Motor neuron (in vitro differentiated cells): Measurements from ENCODE around the gene ATP13A1. TPM values are rescaled to one million over a fixed set of nuclear protein-coding genes. Genes with fewer than 3 reads are reported as not detected.
"Not testable (repeated sequence)": the region's sequence is repeated elsewhere in the genome, so short reads cannot be mapped to it uniquely, and the experiment has no call there.

Source experiments
- ATAC-seq, 8 experiments: fragments of 200-7000 bp; cut with Tn5 transposase; replicated peaks in 6 of 8; 2 replicates each; pipeline ENCODE4 v1.8.0; 2021; ENCODE audit warnings: mild to moderate bottlenecking in 8 of 8, moderate library complexity in 8 of 8
- H3K27ac ChIP-seq, 2 donors: fragments of 250-450 bp; sonication (Bioruptor Pico); 2 replicates each; pipeline ENCODE4 v1.9.0; 2021; ENCODE audit warnings: antibody characterized with exemption in 2 of 2, mild to moderate bottlenecking in 2 of 2, moderate library complexity in 1 of 2
- H3K4me1 ChIP-seq, 2 donors: fragments of 250-450 bp; sonication (Bioruptor Pico); replicated peaks in 1 of 2; 2 replicates each; pipeline ENCODE4 v1.6.1; 2021; ENCODE audit warnings: antibody characterized with exemption in 2 of 2, mild to moderate bottlenecking in 2 of 2, moderate library complexity in 1 of 2
- H3K4me3 ChIP-seq, 5 donors: fragments of 250-450 bp; sonication (Bioruptor Pico); 2 replicates each; pipeline ENCODE4 v1.9.0; 2021; ENCODE audit warnings: antibody characterized with exemption in 5 of 5, mild to moderate bottlenecking in 5 of 5, moderate library complexity in 4 of 5
- WGBS, 10 experiments: fragments of 450-650 bp; shearing (Covaris generic); methylation state at CpG; one replicate each; pipeline ENCODE4 v1.0.0; 2022; 5-methylcytosine and 5-hydroxymethylcytosine counted together
- in situ Hi-C, 9 experiments: fragments of 400-800 bp; cut with MboI; loops; one replicate each; pipeline ENCODE4 v1.15.0; 2021; ENCODE audit warnings: low sequenced_read_pairs in 9 of 9, low pct_unique_long_range_greater_than_20kb in 2 of 9; ENCODE audit not compliant: unreplicated experiment in 9 of 9
- total RNA-seq, 8 experiments: library from RNA; unstranded; fragments of 300-600 nt; gene quantifications; 2 replicates each; pipeline versions ENCODE4 v1.2.3 to v1.2.4, GENCODE V29; 2022

The ATP13A1 gene
- total RNA-seq, 8 experiments from 2014 or later = 18.7 to 96.9 (median 31.1) TPM

DNA sequence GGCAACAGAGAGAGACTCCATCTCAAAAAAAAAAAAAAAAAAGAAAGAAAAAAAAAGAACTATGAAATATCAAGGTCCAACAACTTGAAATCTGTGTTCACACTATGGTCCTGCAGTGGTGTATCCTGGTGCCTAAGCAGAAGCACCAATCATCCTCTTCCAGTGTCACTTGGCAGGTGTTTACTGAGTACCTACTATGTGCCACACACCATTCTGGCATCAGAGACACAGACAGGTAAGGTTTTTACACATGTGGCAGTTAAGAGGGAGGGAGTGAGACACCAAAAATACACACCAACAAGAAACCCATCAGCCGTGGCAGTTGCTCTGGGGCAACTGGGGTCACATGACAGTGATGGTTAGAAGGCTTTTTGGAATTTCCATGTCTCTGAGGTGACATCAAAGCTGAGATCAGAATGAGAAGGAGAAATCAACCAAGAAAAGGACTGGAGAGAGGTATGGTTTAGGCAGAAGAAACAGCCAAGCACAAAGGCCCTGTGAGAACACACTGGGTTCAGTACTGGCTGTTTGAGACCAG is 62.6 kb downstream of the ATP13A1 start:
- in situ Hi-C loops = no loop called here
- no peak for ATAC-seq
- Histone ChIP-seq H3K4me3 (no peak overlapping the region), H3K4me1 (peaks cover 0 to 5% of the 10 kb centered on the region in 2 donors), H3K27ac (no peak overlapping the region)
- 0 to 60% methylated on average over 1 of the region's 1 CpG; no CpG with 5 or more reads in 8 of the 10 experiments for WGBS, 10 experiments

DNA sequence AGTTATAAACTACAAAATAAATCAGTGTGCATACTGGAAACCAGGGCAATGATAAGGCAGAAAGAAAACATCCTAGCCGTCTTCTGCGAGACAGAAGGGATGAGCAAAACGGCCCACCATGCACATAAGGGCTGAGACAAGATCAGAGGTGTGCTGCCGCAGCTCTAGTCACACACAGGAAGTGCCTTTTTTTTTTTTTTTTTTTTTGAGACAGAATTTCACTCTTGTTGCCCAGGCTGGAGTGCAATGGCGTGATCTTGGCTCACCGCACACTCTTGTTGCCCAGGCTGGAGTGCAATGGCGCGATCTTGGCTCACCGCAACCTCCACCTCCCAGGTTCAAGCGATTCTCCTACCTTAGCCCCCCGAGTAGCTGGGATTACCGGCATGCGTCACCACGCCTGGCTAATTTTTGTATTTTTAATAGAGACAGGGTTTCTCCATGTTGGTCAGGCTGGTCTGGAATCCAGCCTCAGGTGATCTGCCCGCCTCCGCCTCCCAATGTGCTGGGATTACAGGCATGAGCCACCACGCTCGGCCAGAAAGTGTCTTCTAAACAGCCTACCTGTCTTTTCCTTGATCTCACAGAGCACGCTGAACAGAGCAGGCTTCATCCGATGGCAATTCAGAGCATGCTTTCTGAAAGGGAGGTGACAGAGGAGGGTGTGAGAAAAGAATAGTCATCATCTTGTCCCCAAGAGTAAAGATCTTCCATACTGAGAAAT is 64.6 kb downstream of the ATP13A1 start:
- WGBS, 10 experiments = 80 to 100% (median 94%) methylated on average over 2 to 16 of the region's 20 CpGs; no CpG with 5 or more reads in 1 of the 10 experiments
- H3K4me1 ChIP-seq, H3K4me3 ChIP-seq, in situ Hi-C loops, H3K27ac ChIP-seq, ATAC-seq: not testable (repeated sequence)

- WGBS, 10 experiments = 70 to 100% (median 87%) methylated on average over 1 to 8 of the region's 8 CpGs
Measured at GRCh38 chr19:19597809-19598306, 65.6 kb downstream of the ATP13A1 start.

More at GRCh38 chr19:19597809-19598306, 65.6 kb downstream of the ATP13A1 start:
- Histone ChIP-seq H3K4me3 (no peak overlapping the region), H3K4me1 (peaks cover 0 to 5% of the 10 kb centered on the region in 2 donors), H3K27ac (no peak overlapping the region)
- no peak for ATAC-seq
- in situ Hi-C loops = no loop called here

Other genes with a start within 250 kb of the ATP13A1 start
- 1 to 10 TPM in 7 of 8 experiments, under 1 TPM in 1; 0.92 to 3.2 (median 2.0) TPM for gene TSSK6, start 148.1 kb downstream of the ATP13A1 start, total RNA-seq
- 100 to 1,000 TPM; 323 to 522 (median 409) TPM for gene NDUFA13, start 147.5 kb downstream of the ATP13A1 start, total RNA-seq
- 10 to 100 TPM in 1 of 8 experiments, 1 to 10 TPM in 7; 1.1 to 10.6 (median 4.2) TPM for gene YJEFN3, start 134.8 kb downstream of the ATP13A1 start, total RNA-seq
- 1 to 10 TPM in 2 of 8 experiments, under 1 TPM in 6; 0.37 to 1.5 (median 0.90) TPM for gene CILP2, start 125.4 kb downstream of the ATP13A1 start, total RNA-seq
- 1 to 10 TPM in 6 of 8 experiments, under 1 TPM in 1, not detected in 1; 0.87 to 6.4 (median 3.7) TPM for gene PBX4, start 45.0 kb downstream of the ATP13A1 start, total RNA-seq
- 10 to 100 TPM in 5 of 8 experiments, 1 to 10 TPM in 3; 1.3 to 30.2 (median 18.2) TPM for gene LPAR2, start 35.5 kb downstream of the ATP13A1 start, total RNA-seq
- gene GMIP, start 20.0 kb downstream of the ATP13A1 start, total RNA-seq = 10 to 100 TPM in 1 of 8 experiments, 1 to 10 TPM in 7; 3.2 to 18.2 (median 7.5) TPM
- 10 to 100 TPM in 2 of 8 experiments, 1 to 10 TPM in 6; 5.5 to 10.8 (median 8.1) TPM for gene ZNF101, start 5.2 kb upstream of the ATP13A1 start, total RNA-seq
- 10 to 100 TPM in 5 of 8 experiments, 1 to 10 TPM in 3; 3.7 to 13.9 (median 12.4) TPM for gene ZNF14, start 69.4 kb upstream of the ATP13A1 start, total RNA-seq
- gene ZNF506, start 158.1 kb upstream of the ATP13A1 start, total RNA-seq = 10 to 100 TPM in 4 of 8 experiments, 1 to 10 TPM in 4; 1.1 to 26.3 (median 8.2) TPM
- gene ZNF253, start 202.2 kb upstream of the ATP13A1 start, total RNA-seq = 10 to 100 TPM in 5 of 8 experiments, 1 to 10 TPM in 3; 1.6 to 19.5 (median 14.3) TPM
- 10 to 100 TPM in 2 of 8 experiments, 1 to 10 TPM in 3, under 1 TPM in 3; 0.61 to 20.5 (median 7.4) TPM for gene ZNF93, start 237.3 kb upstream of the ATP13A1 start, total RNA-seq